Measurements from ENCODE around the gene WWOX.

The WWOX gene

DNA sequence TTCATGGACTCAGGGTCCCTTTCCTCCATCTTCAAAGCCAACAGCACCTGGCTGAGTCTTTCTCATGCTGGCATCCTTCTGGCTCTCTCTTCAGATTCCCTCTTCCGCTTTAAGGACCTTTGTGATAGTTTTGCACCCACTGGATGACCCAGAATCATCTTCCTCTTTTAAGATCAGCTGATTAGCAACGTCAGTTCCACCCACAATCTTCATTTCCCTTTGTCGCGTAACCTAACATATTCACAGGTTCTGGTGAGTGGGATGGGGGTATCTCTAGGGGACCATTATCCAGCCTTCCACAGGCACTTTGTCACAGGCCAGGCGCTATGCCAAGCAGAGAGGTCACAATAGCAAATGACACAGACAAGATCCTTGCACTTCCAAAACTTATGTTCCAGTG lies 907.3 kb downstream of the WWOX start:
- peaks cover 5 to 6% of the 10 kb centered on the region in 2 donors for H3K4me1 ChIP-seq (ENCODE audit: control insufficient read depth in 2 of 2, insufficient read depth in 2 of 2, low read length in 2 of 2)
- H3K36me3 ChIP-seq (ENCODE audit: control insufficient read depth in 2 of 2, insufficient read depth in 2 of 2, low read length in 2 of 2) = no peaks in the 10 kb centered on the region
- H3K27ac ChIP-seq (ENCODE audit: low read depth in 2 of 2, low read length in 2 of 2) = no peak overlapping the region
- no peak overlapping the region for H3K9ac ChIP-seq (ENCODE audit: low read depth in 1 of 2, low read length in 2 of 2)
- no peak overlapping the region for H3K4me3 ChIP-seq (ENCODE audit: low read length in 2 of 2)
- no peaks in the 10 kb centered on the region for H3K9me3 ChIP-seq (ENCODE audit: control insufficient read depth in 2 of 2, low read length in 2 of 2)
- H3K27me3 ChIP-seq (ENCODE audit: control insufficient read depth in 2 of 2, insufficient read depth in 2 of 2, low read length in 2 of 2) = no peaks in the 10 kb centered on the region

DNA sequence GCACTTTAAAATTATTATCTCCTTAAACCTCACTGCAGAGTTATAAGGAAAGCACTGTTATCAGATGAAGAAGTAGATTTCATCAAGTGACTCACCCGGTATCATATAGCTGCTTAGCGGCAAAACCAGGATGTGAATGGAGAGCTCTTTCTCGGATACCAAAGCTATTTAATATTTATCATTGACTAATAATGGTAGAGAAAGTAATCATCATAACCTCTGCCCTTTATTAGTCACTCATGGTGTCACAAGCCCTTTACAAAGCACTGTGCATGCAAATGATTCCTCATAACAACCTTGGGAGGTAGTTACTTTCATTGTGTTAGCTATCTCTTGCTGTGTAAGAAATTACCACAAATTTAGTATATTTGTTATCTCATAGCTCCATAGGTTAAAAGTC lies 908.2 kb downstream of the WWOX start:
- no peaks in the 10 kb centered on the region for H3K9me3 ChIP-seq (ENCODE audit: control insufficient read depth in 2 of 2, low read length in 2 of 2)
- no peaks in the 10 kb centered on the region for H3K27me3 ChIP-seq (ENCODE audit: control insufficient read depth in 2 of 2, insufficient read depth in 2 of 2, low read length in 2 of 2)
- H3K27ac ChIP-seq (ENCODE audit: low read depth in 2 of 2, low read length in 2 of 2) = no peak overlapping the region
- no peak overlapping the region for H3K9ac ChIP-seq (ENCODE audit: low read depth in 1 of 2, low read length in 2 of 2)
- H3K36me3 ChIP-seq (ENCODE audit: control insufficient read depth in 2 of 2, insufficient read depth in 2 of 2, low read length in 2 of 2) = no peaks in the 10 kb centered on the region
- peaks cover 5 to 6% of the 10 kb centered on the region in 2 donors for H3K4me1 ChIP-seq (ENCODE audit: control insufficient read depth in 2 of 2, insufficient read depth in 2 of 2, low read length in 2 of 2)
- no peak overlapping the region for H3K4me3 ChIP-seq (ENCODE audit: low read length in 2 of 2)

DNA sequence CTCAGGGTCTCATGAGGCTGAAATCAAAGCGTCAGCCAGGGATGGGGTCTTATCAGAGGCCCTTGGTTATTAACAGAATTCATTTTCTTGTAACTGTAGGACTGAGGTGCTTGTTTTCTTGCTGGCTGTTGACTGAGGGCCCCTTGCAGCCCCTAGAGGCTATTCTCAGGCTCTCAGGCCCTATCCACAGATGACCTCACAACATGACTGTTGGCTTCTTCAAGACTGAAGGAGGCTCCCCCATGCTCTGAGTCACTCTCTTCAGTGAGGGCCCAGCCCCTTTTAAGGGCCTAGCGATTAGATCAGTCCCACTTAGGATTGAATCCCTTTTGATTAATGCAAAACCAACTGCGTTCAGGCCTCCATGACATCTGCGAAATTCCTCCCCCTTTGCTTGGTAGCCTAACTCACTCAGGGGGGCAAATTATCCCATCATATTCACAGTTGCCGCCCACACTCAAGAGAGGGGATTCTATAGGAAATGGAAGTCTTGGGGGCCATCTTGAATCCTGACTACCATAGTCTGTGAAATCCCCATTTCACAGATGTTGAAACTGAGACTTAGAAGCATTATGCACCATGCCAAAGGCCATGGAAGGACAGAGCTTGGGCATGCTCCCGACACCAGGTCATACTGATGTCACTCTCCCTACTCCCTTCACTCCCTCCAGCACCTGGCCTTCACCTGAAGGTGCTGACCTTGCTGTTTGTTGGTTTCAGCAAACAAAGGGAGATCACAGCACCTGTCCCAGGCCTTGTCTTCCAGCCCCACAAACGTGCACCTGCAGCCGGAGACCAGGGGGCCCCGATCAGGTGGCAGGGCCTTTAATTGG lies 908.8 kb downstream of the WWOX start:
- Histone ChIP-seq H3K4me1 (ENCODE audit: control insufficient read depth in 2 of 2, insufficient read depth in 2 of 2, low read length in 2 of 2) (peaks cover 3 to 4% of the 10 kb centered on the region in 2 donors), H3K9me3 (ENCODE audit: control insufficient read depth in 2 of 2, low read length in 2 of 2) (no peaks in the 10 kb centered on the region), H3K4me3 (ENCODE audit: low read length in 2 of 2) (no peak overlapping the region), H3K36me3 (ENCODE audit: control insufficient read depth in 2 of 2, insufficient read depth in 2 of 2, low read length in 2 of 2) (no peaks in the 10 kb centered on the region), H3K27me3 (ENCODE audit: control insufficient read depth in 2 of 2, insufficient read depth in 2 of 2, low read length in 2 of 2) (no peaks in the 10 kb centered on the region), H3K9ac (ENCODE audit: low read depth in 1 of 2, low read length in 2 of 2) (no peak overlapping the region), H3K27ac (ENCODE audit: low read depth in 2 of 2, low read length in 2 of 2) (no peak overlapping the region)

DNA sequence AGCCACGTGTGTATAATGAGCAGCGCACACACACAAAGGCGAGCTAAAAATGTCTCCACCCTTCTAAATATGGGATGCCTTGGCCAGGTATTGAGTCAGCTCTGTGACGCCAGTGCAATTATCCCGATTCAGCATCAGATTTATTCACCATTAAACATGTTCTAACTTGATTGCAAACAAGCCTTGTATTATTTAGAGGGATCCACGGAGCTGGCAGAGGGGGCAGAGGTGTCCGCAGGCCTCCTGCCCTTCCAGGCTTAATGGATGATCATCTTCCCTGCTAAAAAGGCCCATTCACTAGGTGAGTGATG lies 909.4 kb downstream of the WWOX start:
- H3K4me3 ChIP-seq (ENCODE audit: low read length in 2 of 2) = no peak overlapping the region
- no peaks in the 10 kb centered on the region for H3K9me3 ChIP-seq (ENCODE audit: control insufficient read depth in 2 of 2, low read length in 2 of 2)
- no peak overlapping the region for H3K27ac ChIP-seq (ENCODE audit: low read depth in 2 of 2, low read length in 2 of 2)

DNA sequence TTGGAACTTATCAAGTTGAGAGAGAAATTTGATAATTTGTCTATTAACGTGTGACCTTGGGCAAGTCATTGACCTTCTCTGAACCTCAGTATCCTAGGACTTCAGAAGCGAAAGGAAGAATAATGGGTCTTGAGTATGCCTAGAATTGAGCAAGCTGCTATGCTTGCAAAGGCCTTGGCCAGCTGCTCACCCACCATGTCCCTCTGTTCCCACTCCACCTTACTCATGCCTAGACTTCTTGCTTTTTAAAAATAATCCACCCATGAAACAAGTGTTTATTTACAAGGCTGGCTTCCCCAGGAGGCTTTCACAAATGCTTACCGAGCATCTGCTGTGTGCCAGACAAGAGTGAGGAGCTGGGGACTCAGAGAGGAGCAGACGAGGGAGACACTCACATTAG lies 910.4 kb downstream of the WWOX start:
- no peak overlapping the region for H3K27ac ChIP-seq (ENCODE audit: low read depth in 2 of 2, low read length in 2 of 2)
- H3K4me1 ChIP-seq (ENCODE audit: control insufficient read depth in 2 of 2, insufficient read depth in 2 of 2, low read length in 2 of 2) = no peaks in the 10 kb centered on the region
- no peaks in the 10 kb centered on the region for H3K27me3 ChIP-seq (ENCODE audit: control insufficient read depth in 2 of 2, insufficient read depth in 2 of 2, low read length in 2 of 2)
- no peaks in the 10 kb centered on the region for H3K9me3 ChIP-seq (ENCODE audit: control insufficient read depth in 2 of 2, low read length in 2 of 2)
- no peak overlapping the region for H3K4me3 ChIP-seq (ENCODE audit: low read length in 2 of 2)
- no peak overlapping the region for H3K9ac ChIP-seq (ENCODE audit: low read depth in 1 of 2, low read length in 2 of 2)
- no peaks in the 10 kb centered on the region for H3K36me3 ChIP-seq (ENCODE audit: control insufficient read depth in 2 of 2, insufficient read depth in 2 of 2, low read length in 2 of 2)

More for the DNA sequence above, 909.4 kb downstream of the WWOX start:
- Histone ChIP-seq H3K36me3 (ENCODE audit: control insufficient read depth in 2 of 2, insufficient read depth in 2 of 2, low read length in 2 of 2) (no peaks in the 10 kb centered on the region), H3K9ac (ENCODE audit: low read depth in 1 of 2, low read length in 2 of 2) (no peak overlapping the region), H3K4me1 (ENCODE audit: control insufficient read depth in 2 of 2, insufficient read depth in 2 of 2, low read length in 2 of 2) (no peaks in the 10 kb centered on the region), H3K27me3 (ENCODE audit: control insufficient read depth in 2 of 2, insufficient read depth in 2 of 2, low read length in 2 of 2) (no peaks in the 10 kb centered on the region)

DNA sequence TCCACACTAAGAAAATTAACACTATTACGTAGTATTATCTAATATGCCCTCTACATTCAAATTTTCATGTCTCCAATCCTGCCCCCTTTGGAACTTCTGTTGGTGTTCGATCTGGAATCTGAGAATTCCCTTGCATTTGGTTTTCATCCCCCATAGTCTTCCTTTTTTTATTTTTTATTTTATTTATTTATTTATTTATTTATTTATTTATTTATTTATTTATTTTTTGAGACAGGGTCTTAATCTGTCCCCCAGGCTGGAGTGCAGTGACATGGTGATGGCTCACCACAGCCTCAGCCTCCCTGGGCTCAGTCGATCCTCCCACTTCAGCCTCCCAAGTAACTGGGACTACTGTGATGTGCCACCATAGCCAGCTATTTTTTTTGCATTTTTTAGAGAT lies 911.8 kb downstream of the WWOX start:
- no peaks in the 10 kb centered on the region for H3K27me3 ChIP-seq (ENCODE audit: control insufficient read depth in 2 of 2, insufficient read depth in 2 of 2, low read length in 2 of 2)
- H3K9me3 ChIP-seq (ENCODE audit: control insufficient read depth in 2 of 2, low read length in 2 of 2) = no peaks in the 10 kb centered on the region
- H3K36me3 ChIP-seq (ENCODE audit: control insufficient read depth in 2 of 2, insufficient read depth in 2 of 2, low read length in 2 of 2) = no peaks in the 10 kb centered on the region
- no peak overlapping the region for H3K27ac ChIP-seq (ENCODE audit: low read depth in 2 of 2, low read length in 2 of 2)
- no peak overlapping the region for H3K9ac ChIP-seq (ENCODE audit: low read depth in 1 of 2, low read length in 2 of 2)
- H3K4me1 ChIP-seq (ENCODE audit: control insufficient read depth in 2 of 2, insufficient read depth in 2 of 2, low read length in 2 of 2) = no peaks in the 10 kb centered on the region
- no peak overlapping the region for H3K4me3 ChIP-seq (ENCODE audit: low read length in 2 of 2)

DNA sequence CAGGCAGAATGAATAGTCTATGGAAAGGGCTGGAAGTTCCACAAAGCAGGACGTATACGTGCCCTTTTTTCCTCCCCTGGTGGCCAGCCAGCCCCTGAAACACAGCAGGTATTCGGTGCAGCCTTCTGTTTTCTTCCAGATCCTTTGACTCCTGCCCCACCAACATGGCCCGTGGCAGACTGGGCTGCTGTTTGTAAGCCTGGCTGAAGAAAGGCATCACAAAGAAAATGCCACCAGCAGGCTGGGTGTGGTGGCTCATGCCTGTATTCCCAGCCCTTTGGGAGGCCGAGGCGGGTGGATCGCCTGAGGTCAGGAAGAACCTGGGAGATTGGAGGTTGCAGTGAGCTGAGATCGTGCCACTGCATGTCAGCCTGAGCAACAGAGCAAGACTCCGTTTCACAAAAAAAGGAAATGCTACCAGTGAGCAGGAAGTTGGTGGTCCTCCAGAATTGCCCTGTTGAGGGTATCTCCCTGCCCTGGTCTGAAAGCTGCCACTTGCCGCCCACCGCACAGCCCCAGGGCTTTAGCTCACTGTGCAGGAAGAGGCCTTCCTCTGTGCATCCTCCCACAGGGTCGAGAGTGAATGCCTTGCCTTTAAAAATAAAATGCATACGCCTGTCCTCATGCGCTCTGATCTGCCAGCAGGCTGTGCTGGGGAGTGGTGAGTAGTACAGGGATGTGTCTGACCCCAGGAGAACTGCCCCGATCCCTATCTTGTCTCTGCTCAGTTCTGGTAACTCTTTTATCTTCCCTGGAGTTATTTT lies 913.4 kb downstream of the WWOX start:
- Histone ChIP-seq H3K36me3 (ENCODE audit: control insufficient read depth in 2 of 2, insufficient read depth in 2 of 2, low read length in 2 of 2) (no peaks in the 10 kb centered on the region), H3K9ac (ENCODE audit: low read depth in 1 of 2, low read length in 2 of 2) (no peak overlapping the region), H3K4me3 (ENCODE audit: low read length in 2 of 2) (no peak overlapping the region), H3K4me1 (ENCODE audit: control insufficient read depth in 2 of 2, insufficient read depth in 2 of 2, low read length in 2 of 2) (no peaks in the 10 kb centered on the region), H3K27ac (ENCODE audit: low read depth in 2 of 2, low read length in 2 of 2) (no peak overlapping the region), H3K27me3 (ENCODE audit: control insufficient read depth in 2 of 2, insufficient read depth in 2 of 2, low read length in 2 of 2) (no peaks in the 10 kb centered on the region), H3K9me3 (ENCODE audit: control insufficient read depth in 2 of 2, low read length in 2 of 2) (no peaks in the 10 kb centered on the region)

DNA sequence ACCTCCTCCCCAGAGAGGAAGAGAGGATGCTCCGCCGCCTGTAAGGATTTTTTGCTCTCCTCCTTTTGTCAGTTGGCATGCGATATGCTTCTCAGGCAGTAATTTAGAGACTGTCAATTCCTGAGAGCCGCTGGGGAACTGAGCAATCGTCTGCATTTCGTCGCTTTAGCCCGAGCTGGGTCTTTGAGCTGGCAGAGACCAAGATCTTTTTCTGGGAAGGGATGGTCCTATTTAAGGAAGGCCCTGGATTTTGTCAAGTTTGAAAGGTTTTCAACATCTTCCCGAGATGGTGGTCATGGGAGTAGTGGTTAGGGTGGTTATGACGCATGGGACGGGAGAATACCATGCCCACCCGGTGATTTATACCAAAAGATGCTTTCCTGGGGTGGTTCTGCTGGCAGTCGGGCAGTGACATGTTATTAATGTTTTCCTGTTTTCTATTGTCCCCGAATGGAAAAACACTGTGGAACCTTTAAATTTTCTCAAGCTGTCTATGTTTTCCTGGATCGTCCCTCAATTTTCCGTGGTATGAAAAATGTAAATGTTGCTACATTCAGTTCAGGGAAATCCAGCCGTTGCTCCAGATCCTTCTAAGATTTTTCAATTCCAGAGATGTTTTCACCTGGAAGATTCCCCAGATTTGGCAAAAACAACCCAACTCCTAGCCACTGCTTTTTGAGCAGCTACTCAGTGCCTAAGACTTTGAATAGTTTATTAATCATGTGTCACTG lies 914.6 kb downstream of the WWOX start:
- H3K9me3 ChIP-seq (ENCODE audit: control insufficient read depth in 2 of 2, low read length in 2 of 2) = no peaks in the 10 kb centered on the region
- H3K9ac ChIP-seq (ENCODE audit: low read depth in 1 of 2, low read length in 2 of 2) = no peak overlapping the region
- no peak overlapping the region for H3K27ac ChIP-seq (ENCODE audit: low read depth in 2 of 2, low read length in 2 of 2)
- H3K4me1 ChIP-seq (ENCODE audit: control insufficient read depth in 2 of 2, insufficient read depth in 2 of 2, low read length in 2 of 2) = no peaks in the 10 kb centered on the region
- no peak overlapping the region for H3K4me3 ChIP-seq (ENCODE audit: low read length in 2 of 2)
- no peaks in the 10 kb centered on the region for H3K36me3 ChIP-seq (ENCODE audit: control insufficient read depth in 2 of 2, insufficient read depth in 2 of 2, low read length in 2 of 2)
- no peaks in the 10 kb centered on the region for H3K27me3 ChIP-seq (ENCODE audit: control insufficient read depth in 2 of 2, insufficient read depth in 2 of 2, low read length in 2 of 2)

DNA sequence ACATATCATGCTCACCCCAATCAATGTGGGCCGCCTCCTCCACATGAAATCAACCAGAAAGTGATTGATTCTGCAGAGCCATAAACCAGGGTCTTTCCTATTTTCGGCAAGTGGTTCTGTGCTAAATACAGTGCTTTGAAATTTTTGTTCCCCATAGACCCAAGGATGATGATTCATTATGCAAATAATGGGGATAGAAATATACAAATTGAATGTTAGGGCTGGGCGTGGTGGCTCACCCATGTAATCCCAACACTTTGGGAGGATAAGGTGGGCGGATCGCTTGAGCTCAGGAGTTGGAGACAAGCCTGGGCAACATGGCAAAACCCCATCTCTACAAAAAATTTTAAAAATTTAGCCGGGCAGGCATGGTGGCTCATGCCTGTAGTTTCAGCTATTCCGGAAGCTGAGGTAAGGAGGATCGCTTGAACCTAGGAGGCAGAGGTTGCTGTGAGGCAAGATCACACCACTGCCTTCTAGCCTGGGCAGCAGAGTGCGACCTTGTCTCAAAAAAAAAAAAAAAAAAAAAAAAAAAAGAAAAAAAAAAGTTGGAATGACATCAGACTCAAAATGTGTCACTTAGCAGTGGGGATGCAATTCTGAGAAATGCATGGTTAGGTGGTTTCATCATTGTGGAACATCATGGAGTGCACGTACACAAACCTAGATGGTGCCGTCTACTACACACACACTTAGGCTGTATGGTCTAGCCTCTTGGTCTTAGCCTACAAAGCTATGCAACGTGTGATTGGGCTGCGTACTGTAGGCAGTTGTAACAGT lies 919.4 kb downstream of the WWOX start:
- H3K9ac ChIP-seq (ENCODE audit: low read depth in 1 of 2, low read length in 2 of 2) = no peak overlapping the region
- H3K27me3 ChIP-seq (ENCODE audit: control insufficient read depth in 2 of 2, insufficient read depth in 2 of 2, low read length in 2 of 2) = no peaks in the 10 kb centered on the region
- H3K4me3 ChIP-seq (ENCODE audit: low read length in 2 of 2) = no peak overlapping the region
- H3K4me1 ChIP-seq (ENCODE audit: control insufficient read depth in 2 of 2, insufficient read depth in 2 of 2, low read length in 2 of 2) = no peaks in the 10 kb centered on the region
- no peak overlapping the region for H3K27ac ChIP-seq (ENCODE audit: low read depth in 2 of 2, low read length in 2 of 2)
- H3K36me3 ChIP-seq (ENCODE audit: control insufficient read depth in 2 of 2, insufficient read depth in 2 of 2, low read length in 2 of 2) = no peaks in the 10 kb centered on the region
- no peaks in the 10 kb centered on the region for H3K9me3 ChIP-seq (ENCODE audit: control insufficient read depth in 2 of 2, low read length in 2 of 2)

All from mucosa of rectum (tissue), 2 donors.